Measurements from ENCODE around the gene TRPC6. TPM values are rescaled to one million over a fixed set of nuclear protein-coding genes. Genes with fewer than 3 reads are reported as not detected.

Gene TRPC6
- total RNA-seq, 1 donor from 2014 or later: 0.05 TPM

DNA sequence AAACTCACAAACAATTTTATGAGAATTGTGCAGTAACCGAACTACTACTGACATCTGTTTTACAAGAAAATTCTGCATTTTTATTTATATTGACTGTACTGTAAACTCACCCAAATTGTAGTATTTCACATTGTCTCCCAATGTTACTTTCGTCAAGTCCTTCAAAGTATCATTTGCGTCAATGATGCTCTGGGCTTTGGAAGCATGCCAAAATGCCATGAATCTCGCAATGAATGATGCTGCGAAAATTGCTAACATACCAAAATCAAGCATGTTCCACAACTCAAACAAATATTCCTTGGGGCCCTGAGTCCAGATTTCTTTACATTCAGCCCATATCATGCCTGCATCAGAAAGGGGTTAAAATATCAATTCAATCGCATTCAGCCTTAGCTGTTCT, 107.6 kb downstream of the TRPC6 start:
- no peaks in the 10 kb centered on the region for H3K9me3 Mint-ChIP-seq (ENCODE audit: low read depth)
- DNase-seq (ENCODE audit: low spot score, unreplicated experiment): no peak
- H3K27ac Mint-ChIP-seq: no peak overlapping the region
- no peaks in the 10 kb centered on the region for H3K36me3 Mint-ChIP-seq (ENCODE audit: insufficient read depth)
- peaks cover 1% of the 10 kb centered on the region for H3K4me1 Mint-ChIP-seq (ENCODE audit: low read depth)
- no peaks in the 10 kb centered on the region for H3K27me3 Mint-ChIP-seq
- TF ChIP-seq CTCF (IDR thresholded peaks at IDR 0.05; ENCODE audit: unreplicated experiment): no peak
- no peak overlapping the region for H3K4me3 Mint-ChIP-seq (ENCODE audit: low read depth)

GRCh38 chr11:101475699-101476098, 108.1 kb downstream of the TRPC6 start:
- Mint-ChIP-seq H3K36me3 (ENCODE audit: insufficient read depth) (no peaks in the 10 kb centered on the region), H3K9me3 (ENCODE audit: low read depth) (no peaks in the 10 kb centered on the region), H3K4me1 (ENCODE audit: low read depth) (peaks cover 4% of the 10 kb centered on the region), H3K27me3 (no peaks in the 10 kb centered on the region), H3K27ac (no peak overlapping the region), H3K4me3 (ENCODE audit: low read depth) (no peak overlapping the region)
- TF ChIP-seq CTCF (IDR thresholded peaks at IDR 0.05; ENCODE audit: unreplicated experiment): no peak
- DNase-seq (ENCODE audit: low spot score, unreplicated experiment): no peak

GRCh38 chr11:101474666-101475065, 109.1 kb downstream of the TRPC6 start:
- Mint-ChIP-seq H3K4me3 (ENCODE audit: low read depth) (no peak overlapping the region), H3K4me1 (ENCODE audit: low read depth) (peaks cover 4% of the 10 kb centered on the region), H3K36me3 (ENCODE audit: insufficient read depth) (no peaks in the 10 kb centered on the region), H3K27me3 (no peaks in the 10 kb centered on the region), H3K27ac (no peak overlapping the region), H3K9me3 (ENCODE audit: low read depth) (no peaks in the 10 kb centered on the region)
- DNase-seq (ENCODE audit: low spot score, unreplicated experiment): no peak
- no peak for TF ChIP-seq CTCF (IDR thresholded peaks at IDR 0.05; ENCODE audit: unreplicated experiment)

- no peak for TF ChIP-seq CTCF (IDR thresholded peaks at IDR 0.05; ENCODE audit: unreplicated experiment)
- DNase-seq (ENCODE audit: low spot score, unreplicated experiment): no peak
- Mint-ChIP-seq H3K4me1 (ENCODE audit: low read depth) (peaks cover 12% of the 10 kb centered on the region), H3K36me3 (ENCODE audit: insufficient read depth) (no peaks in the 10 kb centered on the region), H3K27ac (peak overlapping the region; percentile 41), H3K9me3 (ENCODE audit: low read depth) (no peaks in the 10 kb centered on the region), H3K4me3 (ENCODE audit: low read depth) (no peak overlapping the region), H3K27me3 (no peaks in the 10 kb centered on the region)
These were observed 112.8 kb downstream of the TRPC6 start for GRCh38 chr11:101470881-101471520.

DNA sequence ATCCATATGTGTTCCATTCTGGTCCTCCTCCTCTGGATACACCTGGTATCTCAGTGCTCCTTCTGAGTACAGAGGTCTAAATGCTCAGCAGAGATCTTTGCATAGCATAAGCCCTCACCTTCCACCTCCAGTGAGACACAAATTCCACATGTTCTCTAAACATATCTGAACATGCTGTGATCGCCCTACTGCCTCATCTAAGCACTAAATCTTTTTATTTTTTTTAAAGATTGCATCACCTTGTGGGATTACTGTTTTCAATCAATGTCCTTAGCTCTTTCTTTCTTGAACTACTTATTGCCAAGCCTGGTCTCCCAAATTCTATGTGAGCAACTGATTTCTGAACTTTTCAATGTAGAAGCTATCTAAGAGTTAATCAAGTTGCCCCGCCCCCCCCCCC, 113.4 kb downstream of the TRPC6 start:
- Mint-ChIP-seq H3K9me3 (ENCODE audit: low read depth) (peaks cover 1% of the 10 kb centered on the region), H3K27ac (no peak overlapping the region), H3K27me3 (no peaks in the 10 kb centered on the region), H3K4me3 (ENCODE audit: low read depth) (no peak overlapping the region), H3K4me1 (ENCODE audit: low read depth) (peaks cover 12% of the 10 kb centered on the region), H3K36me3 (ENCODE audit: insufficient read depth) (no peaks in the 10 kb centered on the region)
- no peak for DNase-seq (ENCODE audit: low spot score, unreplicated experiment)
- no peak for TF ChIP-seq CTCF (IDR thresholded peaks at IDR 0.05; ENCODE audit: unreplicated experiment)
